GM12873 (cell line): ENCODE measurements around the gene RNASE8.

Experiments
- CTCF ChIP-seq: IDR thresholded peaks from 2 replicates; pipeline ENCODE4 v1.5.1; 2012; ENCODE audit warnings: low read depth, mild to moderate bottlenecking, moderate library complexity, low read length, control low read depth; ENCODE audit not compliant: insufficient read depth; ENCODE audit errors: missing control alignments

The RNASE8 gene

GRCh38 chr14:21057803-21058675, at the start of gene RNASE8:
Gene RNASE8 (plus strand): TSS chr14:21057822. CDS start chr14:21057893, 71 bp downstream.
- peak; percentile 18 for TF ChIP-seq CTCF

GRCh38 chr14:21011136-21011535, 46.5 kb upstream of the RNASE8 start:
- TF ChIP-seq CTCF, result no peak

- peak; percentile 88 for TF ChIP-seq CTCF
Observed at GRCh38 chr14:21014761-21015190, 42.8 kb upstream of the RNASE8 start.

- no peak for TF ChIP-seq CTCF
Observed at GRCh38 chr14:21015312-21015711, 42.3 kb upstream of the RNASE8 start.

GRCh38 chr14:21016413-21017190, 41.0 kb upstream of the RNASE8 start:
- no peak for TF ChIP-seq CTCF

GRCh38 chr14:21017528-21018245, 39.9 kb upstream of the RNASE8 start:
- no peak for TF ChIP-seq CTCF
